IMR-90 (cell line): Measurements from ENCODE around the gene C15orf40. TPM values are rescaled to one million over a fixed set of nuclear protein-coding genes. Genes with fewer than 3 reads are reported as not detected.

Experiments
- ATAC-seq: fragments of 200-7000 bp; cut with Tn5 transposase; 2 replicates; pipeline ENCODE4 v1.9.1; 2020; ENCODE audit warnings: low read depth, mild to moderate bottlenecking, moderate library complexity
- BruUV-seq: library from RNA; stranded (reverse); fragments of 400-500 nt; replicated peaks from 2 replicates; lab custom pipeline; 2021; lab: Mats Ljungman, UMichigan
- CTCF ChIA-PET: fragments of 300-600 bp; formaldehyde crosslinking; extraction: SDS; loops from one replicate; lab custom pipeline; 2021; ENCODE audit warnings: antibody characterized with exemption; lab: Yijun Ruan, JAX
- POLR2A ChIA-PET: fragments of 300-600 bp; sonication (Branson Sonifier 250); formaldehyde crosslinking; loops from one replicate; lab custom pipeline; 2022; ENCODE audit warnings: antibody characterized with exemption; ENCODE audit not compliant: unreplicated experiment; lab: Charles Lee
- DNase-seq: peaks from one replicate; pipeline ENCODE4 v3.0.0; 2013
- H2AFZ ChIP-seq: replicated peaks from 2 replicates; pipeline ENCODE3; 2013; ENCODE audit warnings: low read length, mild to moderate bottlenecking; ENCODE audit not compliant: poor library complexity
- H2AK5ac ChIP-seq: 2 replicates; pipeline ENCODE4 v1.6.1; 2013; ENCODE audit warnings: low read depth, low read length, inconsistent platforms
- H2AK9ac ChIP-seq: replicated peaks from 2 replicates; pipeline ENCODE3; 2013; ENCODE audit warnings: mild to moderate bottlenecking, low read depth, low read length, moderate library complexity; ENCODE audit not compliant: poor library complexity
- H2BK120ac ChIP-seq: 2 replicates; pipeline ENCODE4 v1.6.1; 2013; ENCODE audit warnings: low read depth, low read length, inconsistent platforms
- H2BK15ac ChIP-seq: 3 replicates; pipeline ENCODE4 v1.6.1; 2013; ENCODE audit warnings: low read depth, low read length, inconsistent platforms
- H2BK20ac ChIP-seq: 2 replicates; pipeline ENCODE4 v1.6.1; 2013; ENCODE audit warnings: low read depth, mild to moderate bottlenecking, inconsistent platforms, low read length, moderate library complexity
- H2BK5ac ChIP-seq: 2 replicates; pipeline ENCODE4 v1.6.1; 2013; ENCODE audit warnings: mild to moderate bottlenecking, low read depth, low read length, inconsistent platforms; ENCODE audit not compliant: poor library complexity, severe bottlenecking
- H3K14ac ChIP-seq: replicated peaks from 2 replicates; pipeline ENCODE4 v1.6.1; 2013; ENCODE audit warnings: low read depth, low read length, inconsistent platforms
- H3K18ac ChIP-seq: 2 replicates; pipeline ENCODE4 v1.6.1; 2013; ENCODE audit warnings: low read depth, low read length, control low read depth
- H3K23ac ChIP-seq: 2 replicates; pipeline ENCODE4 v1.6.1; 2013; ENCODE audit warnings: low read depth, low read length, inconsistent platforms
- H3K27ac ChIP-seq: 2 replicates; pipeline ENCODE4 v1.5.1; 2013; ENCODE audit warnings: mild to moderate bottlenecking, control low read depth, low read length; ENCODE audit not compliant: insufficient read depth
- H3K27me3 ChIP-seq: 2 replicates; pipeline ENCODE4 v1.6.1; 2013; ENCODE audit warnings: low read length; ENCODE audit not compliant: control insufficient read depth, insufficient read depth
- H3K36me3 ChIP-seq: 2 replicates; pipeline ENCODE4 v1.6.1; 2013; ENCODE audit warnings: low read length, mixed read lengths; ENCODE audit not compliant: control insufficient read depth, insufficient read depth
- H3K4ac ChIP-seq: 2 replicates; pipeline ENCODE4 v1.6.1; 2013; ENCODE audit warnings: low read depth, low read length, inconsistent platforms
- H3K4me1 ChIP-seq: 2 replicates; pipeline ENCODE4 v1.6.1; 2013; ENCODE audit warnings: low read length, mixed read lengths; ENCODE audit not compliant: control insufficient read depth, insufficient read depth
- H3K4me2 ChIP-seq: 2 replicates; pipeline ENCODE4 v1.6.1; 2013; ENCODE audit warnings: low read depth, mild to moderate bottlenecking, control low read depth, low read length, moderate library complexity
- H3K4me3 ChIP-seq: 2 replicates; pipeline ENCODE4 v1.5.1; 2013; ENCODE audit warnings: low read depth, mild to moderate bottlenecking, control low read depth, low read length, moderate library complexity; ENCODE audit not compliant: insufficient read depth
- H3K56ac ChIP-seq: 2 replicates; pipeline ENCODE4 v1.6.1; 2013; ENCODE audit warnings: low read length, inconsistent platforms; ENCODE audit not compliant: insufficient read depth; ENCODE audit errors: extremely low read depth
- H3K79me1 ChIP-seq, 2 experiments: 2 replicates each; pipeline ENCODE4 v1.6.1; 2013; ENCODE audit warnings: low read length in 2 of 2, inconsistent platforms in 1 of 2, low read depth in 1 of 2
- H3K9ac ChIP-seq: 2 replicates; pipeline ENCODE4 v1.6.1; 2013; ENCODE audit warnings: low read depth, low read length, control low read depth
- H3K9me1 ChIP-seq: 2 replicates; pipeline ENCODE4 v1.6.1; 2013; ENCODE audit warnings: low read length, inconsistent platforms; ENCODE audit not compliant: insufficient read depth
- H3K9me3 ChIP-seq: 2 replicates; pipeline ENCODE4 v1.6.1; 2013; ENCODE audit warnings: low read length; ENCODE audit not compliant: control insufficient read depth, insufficient read depth
- H4K20me1 ChIP-seq: 2 replicates; pipeline ENCODE4 v1.6.1; 2013; ENCODE audit warnings: low read length, inconsistent platforms; ENCODE audit not compliant: insufficient read depth
- H4K5ac ChIP-seq: 2 replicates; pipeline ENCODE4 v1.6.1; 2013; ENCODE audit warnings: mild to moderate bottlenecking, low read depth, low read length, control low read depth
- H4K8ac ChIP-seq, 2 experiments: 2 replicates each; pipeline ENCODE4 v1.6.1; 2013; ENCODE audit warnings: low read depth in 2 of 2, low read length in 2 of 2, control low read depth in 1 of 2, inconsistent platforms in 1 of 2
- H4K91ac ChIP-seq: 2 replicates; pipeline ENCODE4 v1.6.1; 2013; ENCODE audit warnings: low read depth, low read length, inconsistent platforms; ENCODE audit not compliant: insufficient read depth
- CEBPB ChIP-seq: IDR thresholded peaks from 2 replicates; pipeline ENCODE4 v1.6.1; 2012; ENCODE audit warnings: low read depth, low read length, improper control_type of control experiment
- CTCF ChIP-seq: conservative IDR thresholded peaks from 2 replicates; pipeline ENCODE4 v1.5.1; 2012; ENCODE audit warnings: mild to moderate bottlenecking, low read depth, low read length, improper control_type of control experiment
- MAZ ChIP-seq: IDR thresholded peaks from 2 replicates; pipeline ENCODE4 v1.6.1; 2012; ENCODE audit warnings: low read depth, mild to moderate bottlenecking, low read length, improper control_type of control experiment, moderate library complexity, borderline replicate concordance
- MXI1 ChIP-seq: IDR thresholded peaks from 2 replicates; pipeline ENCODE4 v1.6.1; 2012; ENCODE audit warnings: low read depth, mild to moderate bottlenecking, low read length, moderate library complexity, borderline replicate concordance
- POLR2A ChIP-seq: IDR thresholded peaks from 2 replicates; pipeline ENCODE4 v1.6.1; 2012; ENCODE audit warnings: mild to moderate bottlenecking, low read depth, low read length
- USF2 ChIP-seq: fragments of 150-350 bp; IDR thresholded peaks from 2 replicates; pipeline ENCODE4 v1.6.1; 2017; ENCODE audit warnings: mild to moderate bottlenecking, antibody characterized with exemption, low read length, low read depth
- WGBS, 2 experiments: methylation state at CpG; one replicate each; pipeline versions ENCODE4 v1.1.5 to v1.1.7; 2013; ENCODE audit warnings: missing lambda C conversion rate in 2 of 2; ENCODE audit not compliant: insufficient read length in 1 of 2; ENCODE audit errors: extremely low coverage in 2 of 2; 5-methylcytosine and 5-hydroxymethylcytosine counted together
- dilution Hi-C: fragments of 300-500 bp; cut with HindIII; formaldehyde crosslinking; loops from one replicate; pipeline ENCODE4 v1.14.3; 2018; ENCODE audit warnings: low sequenced_read_pairs; ENCODE audit not compliant: unreplicated experiment
- in situ Hi-C: fragments of 300-500 bp; cut with MboI; formaldehyde crosslinking; loops from 3 replicates; pipeline ENCODE4 v1.14.3; 2019; ENCODE audit warnings: low sequenced_read_pairs, inconsistent platforms, mixed read lengths
- intact Hi-C: fragments of 100-400 bp; cut with micrococcal nuclease; formaldehyde crosslinking; loops from 2 replicates; pipeline ENCODE4 v1.10.0; 2022
- polyA plus RNA-seq, 3 experiments: library from polyadenylated mRNA; depleted of rRNA; stranded (reverse); fragments of >200 nt; gene quantifications; 2 replicates each; pipeline ENCODE4 v1.2.3, GENCODE V29; 2012; ENCODE audit warnings: low replicate concordance in 1 of 3
- total RNA-seq: library from RNA; depleted of rRNA; stranded (reverse); fragments of >200 nt; gene quantifications from 2 replicates; pipeline ENCODE4 v1.2.3, GENCODE V29; 2012

Gene C15orf40
- total and polyA plus RNA-seq, 2 of the 4 experiments (the other 2 are of a cell fraction): 7.0 to 10.7 TPM

- 0% methylated on average over 5 of the region's 45 CpGs; no CpG with 5 or more reads in 1 of the 2 experiments for WGBS, 2 experiments
- Histone ChIP-seq H3K4ac (peak within 1 kb of the TSS; percentile 99), H3K79me1 (peaks cover 5 to 21% of the 10 kb centered on the region in 2 experiments), H2AK5ac (peak within 1 kb of the TSS; percentile 73), H2AFZ (peak within 1 kb of the TSS; percentile 100), H3K18ac (peak within 1 kb of the TSS; percentile 77), H3K4me3 (peak within 1 kb of the TSS; percentile 63), H4K20me1 (no peaks in the 10 kb centered on the region), H2BK120ac (peak within 1 kb of the TSS; percentile 95), H3K4me2 (peak within 1 kb of the TSS; percentile 87), H2AK9ac (peak within 1 kb of the TSS; percentile 95), H4K8ac (peak within 1 kb of the TSS; percentile 88 to 100), H4K5ac (peak within 1 kb of the TSS; percentile 92), H2BK20ac (peak within 1 kb of the TSS; percentile 85; the same call in 1 of the 2 replicates), H3K36me3 (peaks cover 2% of the 10 kb centered on the region; the same call in 1 of the 2 replicates), H3K9me1 (peaks cover 8% of the 10 kb centered on the region), H3K56ac (peak within 1 kb of the TSS; percentile 94), H4K91ac (peak within 1 kb of the TSS; percentile 96), H2BK5ac (peak within 1 kb of the TSS; percentile 94), H3K27me3 (no peaks in the 10 kb centered on the region), H3K9me3 (no peaks in the 10 kb centered on the region), H3K14ac (peak within 1 kb of the TSS; percentile 99), H2BK15ac (peak within 1 kb of the TSS; percentile 93; the same call in 2 of the 3 replicates), H3K27ac (peak within 1 kb of the TSS; percentile 85), H3K9ac (peak within 1 kb of the TSS; percentile 97), H3K4me1 (peaks cover 3% of the 10 kb centered on the region; the same call in 1 of the 2 replicates), H3K23ac (peak within 1 kb of the TSS; percentile 97)
- in situ Hi-C loops: no loop called here
- CTCF ChIA-PET: interaction anchor here (0.8 to 2.1 kb wide), 2 partner anchors 14 to 137 kb away, joined by 3 to 4 read pairs; no protein-coding TSS in a partner anchor
- peak; percentile 95 for DNase-seq
- no TSS peak for BruUV-seq
- no peak for TF ChIP-seq CTCF
- 0 out of 2 replicates have a peak, but pooled peaks have one; percentile 28 for TF ChIP-seq MAZ
- no peak; the same call in 1 of the 2 replicates for TF ChIP-seq MXI1
- peak; percentile 39; the same call in 1 of the 2 replicates for TF ChIP-seq POLR2A
- TF ChIP-seq CEBPB: peak; percentile 45; the same call in 1 of the 2 replicates
- peak; percentile 66; the same call in 1 of the 2 replicates for TF ChIP-seq USF2
- ATAC-seq: peak; percentile 97
- POLR2A ChIA-PET: interaction anchor here (0.5 to 0.7 kb wide), 3 partner anchors 47 to 236 kb away, joined by 4 to 5 read pairs (median 5); no protein-coding TSS in a partner anchor
- dilution Hi-C loops: no loop called here
- intact Hi-C loops: loop anchor here (5.0 kb wide), 3 partner anchors 139 to 234 kb away; no protein-coding TSS in a partner anchor
These were observed 25.6 kb downstream of the C15orf40 start, which contains the start of gene RAMAC for GRCh38 chr15:82985688-82986441. Gene RAMAC, plus strand, starts transcription at chr15:82986210. Its CDS starts 2,809 bp downstream, at chr15:82989019.
